Stimulated activated memory B cell treated with anti-CD40 and anti-IgM and Interleukin-4, amounts not matched to agents 10 μg/mL and 1 μg/mL and 100 μg/mL, for 72 hours (primary cell): ENCODE data around the gene PCMT1.
"Not testable (repeated sequence)": the region's sequence is repeated elsewhere in the genome, so short reads cannot be mapped to it uniquely, and the experiment has no call there.

Experiments
- ATAC-seq: fragments of 150-1000 bp; cut with Tn5 transposase; 2 replicates; pipeline ENCODE4 v1.10.0; 2021
- H3K27ac Mint-ChIP-seq: one replicate; pipeline ENCODE4 v1.8.0; 2022; ENCODE audit warnings: mild to moderate bottlenecking, mixed read lengths
- H3K27me3 Mint-ChIP-seq: one replicate; pipeline ENCODE4 v1.8.0; 2022; ENCODE audit warnings: mixed read lengths
- H3K36me3 Mint-ChIP-seq: one replicate; pipeline ENCODE4 v1.8.0; 2022; ENCODE audit warnings: mixed read lengths
- H3K4me1 Mint-ChIP-seq: one replicate; pipeline ENCODE4 v1.8.0; 2022; ENCODE audit warnings: mixed read lengths
- H3K4me3 Mint-ChIP-seq: one replicate; pipeline ENCODE4 v1.8.0; 2022; ENCODE audit warnings: mild to moderate bottlenecking, moderate library complexity, mixed read lengths
- H3K9me3 Mint-ChIP-seq: one replicate; pipeline ENCODE4 v1.8.0; 2022; ENCODE audit warnings: mixed read lengths

The PCMT1 gene

GRCh38 chr6:149852180-149852579, 102.6 kb downstream of the PCMT1 start:
- ATAC-seq: peak; percentile 90
- peak overlapping the region; percentile 4 for H3K27ac Mint-ChIP-seq

GRCh38 chr6:149852881-149853280, 103.3 kb downstream of the PCMT1 start:
- Mint-ChIP-seq H3K27ac (no peak overlapping the region), H3K9me3 (no peaks in the 10 kb centered on the region), H3K4me3 (no peak overlapping the region), H3K4me1 (peaks cover 32% of the 10 kb centered on the region), H3K36me3 (no peaks in the 10 kb centered on the region), H3K27me3 (no peaks in the 10 kb centered on the region)
- no peak for ATAC-seq

More at GRCh38 chr6:149852180-149852579, 102.6 kb downstream of the PCMT1 start:
- Mint-ChIP-seq H3K4me3 (no peak overlapping the region), H3K9me3 (no peaks in the 10 kb centered on the region), H3K27me3 (no peaks in the 10 kb centered on the region), H3K4me1 (peaks cover 32% of the 10 kb centered on the region), H3K36me3 (no peaks in the 10 kb centered on the region)

GRCh38 chr6:149854017-149854416, 104.5 kb downstream of the PCMT1 start:
- H3K27me3 Mint-ChIP-seq, H3K27ac Mint-ChIP-seq, H3K36me3 Mint-ChIP-seq, H3K9me3 Mint-ChIP-seq, ATAC-seq, H3K4me3 Mint-ChIP-seq: not testable (repeated sequence)
- H3K4me1 Mint-ChIP-seq: peaks cover 32% of the 10 kb centered on the region

GRCh38 chr6:149854532-149854931, 105.0 kb downstream of the PCMT1 start:
- H3K4me3 Mint-ChIP-seq: no peak overlapping the region
- no peaks in the 10 kb centered on the region for H3K36me3 Mint-ChIP-seq
- H3K27ac Mint-ChIP-seq: no peak overlapping the region
- no peaks in the 10 kb centered on the region for H3K27me3 Mint-ChIP-seq
- no peak for ATAC-seq
- H3K9me3 Mint-ChIP-seq: no peaks in the 10 kb centered on the region
- H3K4me1 Mint-ChIP-seq: peaks cover 32% of the 10 kb centered on the region

- Mint-ChIP-seq H3K27ac (no peak overlapping the region), H3K4me1 (peaks cover 32% of the 10 kb centered on the region), H3K9me3 (no peaks in the 10 kb centered on the region), H3K36me3 (no peaks in the 10 kb centered on the region), H3K4me3 (no peak overlapping the region), H3K27me3 (no peaks in the 10 kb centered on the region)
- no peak for ATAC-seq
Observed at GRCh38 chr6:149855040-149855654, 105.6 kb downstream of the PCMT1 start.

- Mint-ChIP-seq H3K27me3 (peaks cover 6% of the 10 kb centered on the region), H3K4me1 (peaks cover 32% of the 10 kb centered on the region), H3K27ac (no peak overlapping the region), H3K9me3 (no peaks in the 10 kb centered on the region), H3K4me3 (no peak overlapping the region), H3K36me3 (no peaks in the 10 kb centered on the region)
- no peak for ATAC-seq
Observed at GRCh38 chr6:149855741-149856140, 106.2 kb downstream of the PCMT1 start.

GRCh38 chr6:149856256-149856994, 106.9 kb downstream of the PCMT1 start:
- peaks cover 12% of the 10 kb centered on the region for H3K27me3 Mint-ChIP-seq
- ATAC-seq: no peak
- no peak overlapping the region for H3K27ac Mint-ChIP-seq
- peaks cover 26% of the 10 kb centered on the region for H3K4me1 Mint-ChIP-seq
- H3K36me3 Mint-ChIP-seq: no peaks in the 10 kb centered on the region
- no peak overlapping the region for H3K4me3 Mint-ChIP-seq
- no peaks in the 10 kb centered on the region for H3K9me3 Mint-ChIP-seq

- H3K27ac Mint-ChIP-seq: no peak overlapping the region
- H3K4me3 Mint-ChIP-seq: no peak overlapping the region
- H3K36me3 Mint-ChIP-seq: no peaks in the 10 kb centered on the region
- no peak for ATAC-seq
- peaks cover 19% of the 10 kb centered on the region for H3K27me3 Mint-ChIP-seq
- H3K9me3 Mint-ChIP-seq: no peaks in the 10 kb centered on the region
- peaks cover 15% of the 10 kb centered on the region for H3K4me1 Mint-ChIP-seq
Observed at GRCh38 chr6:149857541-149857940, 108.0 kb downstream of the PCMT1 start.

- no peak overlapping the region for H3K27ac Mint-ChIP-seq
- no peak overlapping the region for H3K4me3 Mint-ChIP-seq
- no peaks in the 10 kb centered on the region for H3K36me3 Mint-ChIP-seq
- peaks cover 19% of the 10 kb centered on the region for H3K27me3 Mint-ChIP-seq
- H3K4me1 Mint-ChIP-seq: peaks cover 14% of the 10 kb centered on the region
- no peak for ATAC-seq
- no peaks in the 10 kb centered on the region for H3K9me3 Mint-ChIP-seq
Observed at GRCh38 chr6:149859368-149859767, 109.8 kb downstream of the PCMT1 start.

GRCh38 chr6:149859938-149860337, 110.4 kb downstream of the PCMT1 start:
- H3K36me3 Mint-ChIP-seq: no peaks in the 10 kb centered on the region
- no peak overlapping the region for H3K27ac Mint-ChIP-seq
- H3K4me3 Mint-ChIP-seq: no peak overlapping the region
- no peak for ATAC-seq
- no peaks in the 10 kb centered on the region for H3K9me3 Mint-ChIP-seq
- H3K4me1 Mint-ChIP-seq: peaks cover 9% of the 10 kb centered on the region
- H3K27me3 Mint-ChIP-seq: peaks cover 19% of the 10 kb centered on the region

- H3K27me3 Mint-ChIP-seq: peaks cover 19% of the 10 kb centered on the region
- H3K9me3 Mint-ChIP-seq: no peaks in the 10 kb centered on the region
Observed at GRCh38 chr6:149860513-149860833, 110.9 kb downstream of the PCMT1 start.

More at GRCh38 chr6:149860513-149860833, 110.9 kb downstream of the PCMT1 start:
- Mint-ChIP-seq H3K27ac (no peak overlapping the region), H3K4me1 (peaks cover 7% of the 10 kb centered on the region), H3K4me3 (no peak overlapping the region), H3K36me3 (no peaks in the 10 kb centered on the region)
- ATAC-seq: no peak
